ENCODE results near the gene HMX3.

- TF ChIP-seq EZH2phosphoT487 (conservative IDR thresholded peaks at IDR 0.05; ENCODE audit: low read length) (no peak), CTCF (IDR thresholded peaks at IDR 0.05; ENCODE audit: insufficient read depth, low read length, poor library complexity, severe bottlenecking) (no peak)
Observed at GRCh38 chr10:123164319-123164718, 28.5 kb downstream of the HMX3 start.
